GM18498 (cell line): ENCODE measurements around the gene FBXW9.
A peak's percentile ranks its signal among the peaks of the same experiment; 100 is the strongest.
"Not testable (repeated sequence)": the region's sequence is repeated elsewhere in the genome, so short reads cannot be mapped to it uniquely, and the experiment has no call there.

Source experiments
- ATAC-seq: cut with Tn5 transposase; IDR thresholded peaks from one replicate; pipeline ENCODE4 v1.9.1; 2021; ENCODE audit warnings: mild to moderate bottlenecking, moderate library complexity; ENCODE audit not compliant: unreplicated experiment

The FBXW9 gene

DNA sequence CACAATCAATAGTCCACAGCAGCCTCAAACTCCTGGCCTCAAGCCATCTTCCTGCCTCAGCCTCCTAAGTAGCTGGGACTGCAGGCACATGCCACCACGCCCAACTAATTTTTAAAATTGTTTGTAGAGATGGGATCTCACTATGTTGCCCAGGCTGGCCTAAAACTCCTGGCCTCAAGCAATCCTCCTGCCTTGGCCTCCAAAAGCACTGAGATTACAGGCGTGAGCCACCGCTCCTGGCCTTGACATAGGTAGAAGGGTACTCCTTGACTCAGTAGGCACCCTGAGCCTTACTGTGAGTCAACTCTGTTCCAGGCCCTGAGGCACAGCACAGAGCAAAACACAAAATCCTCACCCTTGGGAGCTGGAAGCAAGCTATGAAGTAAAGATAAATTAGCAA, 19.5 kb upstream of the FBXW9 start:
- no peak for ATAC-seq

- no peak for ATAC-seq
Observed at GRCh38 chr19:12715102-12715501, 18.7 kb upstream of the FBXW9 start.

DNA sequence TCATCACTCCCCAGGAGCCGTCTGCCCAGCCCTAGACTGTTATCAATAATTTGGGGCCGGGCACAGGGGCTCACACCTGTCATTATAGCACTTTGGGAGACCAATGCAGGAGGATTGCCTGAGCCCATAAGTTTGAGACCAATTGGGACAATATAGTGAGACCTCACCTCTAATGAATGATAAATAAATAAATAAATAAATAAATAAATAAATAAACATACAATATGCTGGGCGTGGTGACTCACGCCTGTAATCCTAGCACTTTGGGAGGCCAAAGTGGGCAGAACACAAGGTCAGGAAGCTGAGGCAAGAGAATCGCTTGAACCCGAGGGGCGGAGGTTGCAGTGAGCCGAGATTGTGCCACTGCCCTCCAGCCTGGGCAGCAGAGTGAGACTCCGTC, 16.9 kb upstream of the FBXW9 start:
- ATAC-seq: not testable (repeated sequence)

- ATAC-seq: not testable (repeated sequence)
Observed at GRCh38 chr19:12712077-12712476, 15.6 kb upstream of the FBXW9 start.

GRCh38 chr19:12711187-12711586, 14.8 kb upstream of the FBXW9 start:
- no peak for ATAC-seq

DNA sequence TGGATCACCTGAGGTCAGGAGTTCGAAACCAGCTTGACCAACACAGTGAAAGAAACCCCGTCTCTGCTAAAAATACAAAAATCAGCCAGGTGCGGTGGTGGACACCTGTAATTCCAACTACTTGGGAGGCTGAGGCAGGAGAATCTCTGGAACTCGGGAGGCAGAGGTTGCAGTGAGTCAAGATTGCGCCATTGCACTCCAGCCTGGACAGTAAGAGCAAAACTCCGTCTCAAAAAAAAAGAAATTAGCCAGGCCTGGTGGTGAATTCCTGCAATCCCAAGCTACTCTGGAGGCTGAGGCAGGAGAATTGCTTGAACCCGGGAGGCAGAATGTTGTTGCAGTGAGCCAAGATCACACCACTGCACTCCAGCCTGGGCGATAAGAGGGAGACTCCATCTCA, 12.2 kb upstream of the FBXW9 start:
- ATAC-seq: no peak

- ATAC-seq: no peak
Observed at GRCh38 chr19:12706332-12706718, 9.9 kb upstream of the FBXW9 start.

GRCh38 chr19:12705654-12706331, 9.4 kb upstream of the FBXW9 start:
- ATAC-seq: no peak

DNA sequence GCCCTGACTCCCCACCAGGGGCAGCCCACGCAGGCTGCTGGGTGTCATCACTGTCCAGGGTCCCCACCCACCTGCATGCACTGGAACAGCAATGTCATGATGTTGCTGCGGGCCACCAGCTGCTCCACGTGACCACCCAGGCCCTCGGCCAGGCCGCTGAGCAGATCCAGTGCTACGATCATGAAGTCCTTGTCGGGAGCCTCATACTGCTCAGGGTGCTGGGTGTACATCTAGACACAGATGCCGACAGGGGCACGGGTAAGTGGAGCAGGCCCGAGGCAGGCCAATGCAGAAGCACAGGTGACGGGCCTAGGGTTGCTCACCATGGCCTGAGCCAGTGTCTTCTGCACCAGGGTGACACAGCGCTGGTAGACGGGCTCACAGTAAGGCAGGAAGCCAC, 8.7 kb upstream of the FBXW9 start:
- no peak for ATAC-seq

- ATAC-seq: no peak
Observed at GRCh38 chr19:12703046-12703445, 6.6 kb upstream of the FBXW9 start.

- no peak for ATAC-seq
Observed at GRCh38 chr19:12701596-12702282, 5.3 kb upstream of the FBXW9 start.

DNA sequence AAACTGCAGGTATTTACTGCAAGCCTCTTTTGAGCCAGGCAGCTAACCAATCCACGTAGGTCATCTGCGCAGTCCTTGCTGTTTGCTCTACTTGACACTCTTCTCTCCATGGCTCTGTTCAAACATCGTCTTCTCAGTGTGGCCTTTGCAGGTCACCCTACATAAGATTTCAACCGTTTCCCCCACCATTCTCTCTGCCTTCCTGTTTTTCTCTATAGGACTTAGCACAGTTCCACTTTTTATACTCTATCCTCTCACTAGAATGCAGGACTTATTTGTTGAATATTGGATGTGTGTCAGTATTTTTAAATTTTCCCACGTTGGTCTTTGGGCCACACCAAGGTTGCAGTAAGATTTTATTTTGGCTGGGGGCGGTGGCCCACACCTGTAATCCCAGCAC, 1.7 kb upstream of the FBXW9 start:
- ATAC-seq: no peak

DNA sequence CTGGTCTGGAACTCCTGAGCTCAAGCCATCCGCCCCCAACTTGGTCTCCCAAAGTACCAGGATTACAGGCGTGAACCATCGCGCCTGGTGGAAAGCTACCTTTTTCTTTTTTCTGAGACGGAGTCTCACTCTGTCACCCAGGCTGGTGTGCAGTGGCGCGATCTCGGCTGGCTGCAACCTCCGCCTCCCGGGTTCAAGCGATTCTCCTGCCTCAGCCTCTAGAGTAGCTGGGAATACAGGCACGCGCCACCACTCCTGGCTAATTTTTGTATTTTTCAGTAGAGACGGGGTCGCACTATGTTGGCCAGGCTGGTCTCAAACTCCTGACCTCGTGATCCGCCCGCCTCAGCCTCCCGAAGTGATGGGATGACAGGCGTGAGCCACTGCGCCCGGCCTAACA, 994 bp upstream of the FBXW9 start:
- not testable (repeated sequence) for ATAC-seq

- peak; percentile 26 for ATAC-seq
Observed at GRCh38 chr19:12695997-12696365, 450 bp downstream of the FBXW9 start.

GRCh38 chr19:12695514-12695913, 917 bp downstream of the FBXW9 start:
- ATAC-seq: no peak

DNA sequence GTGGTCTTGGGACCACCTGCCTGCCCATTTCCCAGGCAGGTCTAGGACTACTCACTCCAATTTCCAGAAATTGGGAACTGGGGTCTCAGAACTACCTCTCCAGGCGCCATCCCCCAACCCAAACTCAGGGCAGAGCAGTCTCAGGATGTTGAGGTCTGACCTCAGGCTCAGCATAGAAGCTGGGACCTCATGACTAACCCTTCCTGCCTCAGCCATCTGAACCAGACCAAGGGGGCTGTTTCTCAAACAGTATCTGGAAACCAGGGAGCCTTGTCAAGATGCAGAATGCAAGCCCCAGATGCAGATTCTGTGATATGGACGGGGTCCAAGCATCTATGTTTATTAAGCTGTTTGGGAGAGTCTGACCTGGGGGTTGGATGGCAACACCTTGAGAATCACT, 1.3 kb downstream of the FBXW9 start:
- no peak for ATAC-seq

GRCh38 chr19:12694641-12695040, 1.8 kb downstream of the FBXW9 start:
- no peak for ATAC-seq

- no peak for ATAC-seq
Observed at GRCh38 chr19:12692960-12693359, 3.5 kb downstream of the FBXW9 start.

DNA sequence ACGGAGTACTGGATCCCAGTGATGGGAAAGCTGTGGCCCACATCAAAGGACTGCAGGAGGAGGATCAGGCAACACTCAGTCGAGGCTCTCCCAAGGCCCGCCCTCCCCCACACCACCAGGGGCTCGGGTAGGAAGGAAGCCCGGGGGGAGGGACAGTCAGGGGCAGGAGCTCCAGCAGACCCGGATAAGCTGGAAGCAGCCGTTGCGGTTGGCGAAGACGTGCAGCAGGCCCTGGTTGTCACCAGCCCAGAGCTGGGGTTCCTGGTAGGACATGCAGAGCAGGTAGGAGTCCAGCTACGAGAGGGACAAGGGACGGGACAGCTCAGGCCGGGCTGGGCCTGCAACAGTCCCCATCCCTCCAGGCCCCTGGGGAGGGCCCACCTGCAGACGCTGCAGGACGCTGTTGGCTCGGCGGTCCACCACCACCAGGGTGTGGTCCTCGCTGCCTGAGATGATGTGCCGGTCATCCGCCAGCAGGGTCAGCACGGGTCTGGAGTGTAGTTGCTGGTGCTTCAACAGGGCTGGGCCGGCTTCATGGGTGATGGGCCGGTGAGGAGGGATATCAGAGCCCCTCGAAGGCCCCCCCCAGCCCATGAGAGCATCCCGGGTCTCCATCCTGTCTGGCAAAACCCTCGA, 6.7 kb downstream of the FBXW9 start:
- no peak for ATAC-seq

GRCh38 chr19:12689012-12689411, 7.4 kb downstream of the FBXW9 start:
- ATAC-seq: no peak

DNA sequence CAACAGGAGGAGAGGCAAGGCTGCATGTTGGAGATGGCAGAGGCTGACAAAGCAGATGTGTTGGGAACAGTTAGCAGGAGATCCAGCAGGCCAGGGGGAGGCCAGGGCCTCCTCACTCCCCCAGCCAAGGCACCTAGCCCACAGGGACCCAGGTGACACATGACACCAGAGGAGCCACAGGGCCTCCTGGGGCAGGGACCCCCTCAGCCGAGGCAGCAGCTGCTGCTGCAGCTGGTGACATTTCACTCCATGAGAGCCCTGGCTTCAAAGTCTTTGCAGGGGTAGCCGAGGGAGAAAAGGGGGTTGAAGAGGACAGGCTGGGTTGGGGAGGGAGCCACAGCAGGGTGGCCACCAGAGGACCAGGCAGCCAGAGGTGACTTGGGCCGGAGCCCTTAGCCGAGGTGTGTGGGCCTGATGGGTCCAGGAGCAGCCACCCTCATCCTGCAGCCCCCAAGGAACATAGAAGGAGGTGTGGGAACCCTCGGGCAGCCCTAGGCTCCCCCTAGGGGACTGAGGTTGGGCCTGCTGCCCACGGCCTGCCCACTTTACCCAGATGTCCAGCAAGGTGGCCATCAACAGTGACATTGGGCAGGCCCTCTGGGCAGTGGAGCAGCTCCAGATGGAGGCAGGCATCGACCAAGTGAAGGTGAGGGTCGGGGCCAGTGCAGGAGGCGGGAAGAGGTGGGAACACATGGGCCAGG, 8.8 kb downstream of the FBXW9 start, which contains the start of gene GNG14:
TSS of gene GNG14 (plus strand) at position 503 of the 701 bp plus-strand sequence. CDS start at position 554, 51 bp downstream.
- ATAC-seq: no peak

DNA sequence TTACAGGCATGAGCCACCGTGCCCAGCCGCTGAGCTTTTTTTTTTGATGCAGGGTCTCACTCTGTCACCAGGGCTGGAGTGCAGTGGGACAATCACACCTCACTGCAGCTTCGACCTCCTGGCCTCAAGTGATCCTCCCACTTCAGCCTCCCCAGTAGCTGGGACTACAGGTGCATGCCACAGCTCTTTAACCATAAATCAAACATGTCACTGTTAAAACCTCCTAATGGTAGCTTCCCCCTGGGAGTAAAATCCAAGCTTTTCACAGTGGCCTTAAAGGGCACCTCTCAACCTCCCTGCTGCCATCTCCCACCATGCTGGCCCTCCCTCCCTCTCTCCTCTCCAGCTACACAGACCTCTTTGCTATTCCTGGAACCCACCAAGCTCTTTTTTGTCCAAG, 10.6 kb downstream of the FBXW9 start:
- ATAC-seq: no peak
